ENCODE measurements around the gene THOC2.
"Not testable (repeated sequence)": the region's sequence is repeated elsewhere in the genome, so short reads cannot be mapped to it uniquely, and the experiment has no call there.

THOC2 gene

GRCh38 chrX:123590842-123591486 is 141.9 kb downstream of the THOC2 start:
- no peak for TF ChIP-seq Cebpa-rat (IDR thresholded peaks at IDR 0.05)
- H3K4me1 ChIP-seq: no peaks in the 10 kb centered on the region
- no peaks in the 10 kb centered on the region for H3K9me3 ChIP-seq
- no peak overlapping the region for H3K9ac ChIP-seq
- H3K4me3 ChIP-seq: no peak overlapping the region
- no peak overlapping the region for H3K27ac ChIP-seq
- no peaks in the 10 kb centered on the region for H4K20me1 ChIP-seq
- H3K27me3 ChIP-seq: peaks cover 87% of the 10 kb centered on the region
- H3K36me3 ChIP-seq: no peaks in the 10 kb centered on the region
- no peak overlapping the region for H3K4me2 ChIP-seq

DNA sequence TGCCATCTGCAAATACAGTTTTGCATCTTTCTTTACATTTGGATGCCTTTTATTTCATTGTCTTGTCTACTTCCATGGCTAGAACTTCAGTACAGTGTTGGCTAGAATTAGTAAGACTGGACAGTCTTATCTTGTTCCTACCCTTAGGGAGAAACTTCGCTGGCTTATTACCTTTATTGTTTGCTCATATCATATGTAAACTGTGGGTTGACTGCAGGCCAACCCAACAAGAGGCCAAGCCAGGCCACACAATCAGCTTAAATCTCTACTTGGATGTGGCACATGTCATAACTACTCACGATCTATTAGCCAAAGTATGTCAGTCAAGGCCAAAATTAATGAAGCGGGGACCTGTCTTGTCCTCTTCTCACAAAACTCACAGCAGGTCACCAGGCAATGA is 144.1 kb downstream of the THOC2 start:
- Histone ChIP-seq H3K27ac (no peak overlapping the region), H3K36me3 (no peaks in the 10 kb centered on the region)

DNA sequence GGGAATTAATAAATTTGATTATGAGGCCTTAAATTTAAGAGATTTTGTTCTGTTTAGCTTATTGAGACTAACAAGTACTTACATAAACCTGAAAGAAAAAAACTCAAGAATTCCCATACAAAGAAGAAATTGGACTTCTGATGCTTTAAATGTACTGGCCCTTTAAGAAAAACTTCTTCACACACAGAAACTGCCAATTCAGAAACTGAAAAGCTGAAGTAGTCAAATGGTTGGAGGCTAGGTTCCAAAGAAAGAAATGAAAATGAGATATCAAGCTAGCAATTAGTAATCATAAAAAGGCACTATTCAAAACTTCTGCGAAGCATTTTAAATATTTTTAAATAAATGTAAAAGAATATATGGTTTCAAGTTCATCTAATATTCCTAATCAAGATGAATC is 151.3 kb downstream of the THOC2 start:
- Histone ChIP-seq H3K27ac (no peak overlapping the region), H3K9me3 (no peaks in the 10 kb centered on the region), H4K20me1 (no peaks in the 10 kb centered on the region), H3K36me3 (no peaks in the 10 kb centered on the region), H3K9ac (no peak overlapping the region), H3K4me1 (no peaks in the 10 kb centered on the region), H3K27me3 (peaks cover 49% of the 10 kb centered on the region), H3K4me3 (no peak overlapping the region), H3K4me2 (no peak overlapping the region)
- TF ChIP-seq Cebpa-rat (IDR thresholded peaks at IDR 0.05): no peak

More for the DNA sequence above, 144.1 kb downstream of the THOC2 start:
- H3K9me3 ChIP-seq: no peaks in the 10 kb centered on the region
- H3K4me2 ChIP-seq: no peak overlapping the region
- peaks cover 74% of the 10 kb centered on the region for H3K27me3 ChIP-seq
- no peaks in the 10 kb centered on the region for H4K20me1 ChIP-seq
- no peak for TF ChIP-seq Cebpa-rat (IDR thresholded peaks at IDR 0.05)
- no peak overlapping the region for H3K4me3 ChIP-seq
- H3K9ac ChIP-seq: no peak overlapping the region
- H3K4me1 ChIP-seq: no peaks in the 10 kb centered on the region

DNA sequence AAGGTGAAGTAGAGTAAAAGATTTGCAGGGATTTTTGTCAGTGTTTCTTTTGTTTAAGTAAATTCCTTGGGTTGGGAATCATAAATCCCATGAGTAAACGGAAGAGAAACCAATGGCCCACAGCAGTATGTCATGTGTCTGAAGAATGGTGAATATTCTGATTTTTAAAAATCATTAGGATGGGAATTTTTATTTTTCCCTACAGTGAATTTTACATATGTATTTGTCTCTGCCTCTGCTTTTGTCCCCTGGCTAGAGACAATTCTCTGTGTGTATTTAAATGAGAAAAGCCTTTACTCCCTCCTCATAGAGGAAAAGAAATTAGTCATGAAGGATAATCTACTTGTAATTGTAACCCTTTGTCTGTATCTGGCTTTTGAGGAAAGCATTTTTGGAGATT is 152.1 kb downstream of the THOC2 start:
- H3K4me2 ChIP-seq: no peak overlapping the region

GRCh38 chrX:123574027-123574426 is 158.8 kb downstream of the THOC2 start:
- not testable (repeated sequence) for H3K27ac ChIP-seq, H3K9ac ChIP-seq, H3K4me2 ChIP-seq, H3K36me3 ChIP-seq, H4K20me1 ChIP-seq, H3K4me3 ChIP-seq
- peaks cover 14% of the 10 kb centered on the region for H3K4me1 ChIP-seq
- peaks cover 24% of the 10 kb centered on the region for H3K9me3 ChIP-seq
- H3K27me3 ChIP-seq: peaks cover 69% of the 10 kb centered on the region

More for the DNA sequence above, 152.1 kb downstream of the THOC2 start:
- H4K20me1 ChIP-seq: no peaks in the 10 kb centered on the region
- H3K27ac ChIP-seq: no peak overlapping the region
- no peak overlapping the region for H3K9ac ChIP-seq
- no peaks in the 10 kb centered on the region for H3K9me3 ChIP-seq
- H3K36me3 ChIP-seq: no peaks in the 10 kb centered on the region
- H3K4me3 ChIP-seq: no peak overlapping the region
- peaks cover 45% of the 10 kb centered on the region for H3K27me3 ChIP-seq
- TF ChIP-seq Cebpa-rat (IDR thresholded peaks at IDR 0.05): no peak
- no peaks in the 10 kb centered on the region for H3K4me1 ChIP-seq

DNA sequence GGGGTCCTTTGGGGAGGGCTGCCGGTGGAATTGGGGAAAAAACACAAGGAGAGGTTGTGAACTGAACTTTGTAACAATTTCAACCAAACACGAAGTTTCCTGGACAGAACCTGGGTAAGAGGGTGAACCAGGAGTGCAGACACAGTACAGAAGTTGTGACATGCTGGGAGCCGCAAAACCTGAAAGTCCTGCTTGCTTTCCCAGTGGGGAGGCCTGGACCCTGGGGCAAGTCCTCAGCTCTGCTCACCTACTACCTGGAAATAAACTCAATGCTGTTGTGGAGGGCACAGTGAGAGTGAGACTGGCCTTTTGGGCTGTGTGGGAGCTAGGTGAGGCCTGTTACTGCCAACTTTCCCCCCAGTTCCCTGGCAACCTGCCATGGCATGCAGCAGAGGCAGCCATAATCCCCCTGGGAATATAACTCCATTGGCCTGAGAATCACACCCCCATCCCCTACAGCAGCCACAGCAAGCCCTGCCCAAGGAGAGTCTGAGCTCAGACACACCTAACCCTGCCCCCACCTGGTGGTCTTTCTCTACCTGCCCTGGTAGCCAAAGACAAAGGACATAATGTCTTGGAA is 162.8 kb downstream of the THOC2 start:
- Histone ChIP-seq H3K4me2 (peak overlapping the region; percentile 60), H3K36me3 (no peaks in the 10 kb centered on the region), H3K9me3 (peaks cover 22% of the 10 kb centered on the region), H3K27ac (no peak overlapping the region), H4K20me1 (no peaks in the 10 kb centered on the region), H3K27me3 (peaks cover 51% of the 10 kb centered on the region), H3K4me3 (no peak overlapping the region), H3K9ac (no peak overlapping the region), H3K4me1 (peaks cover 14% of the 10 kb centered on the region)
- TF ChIP-seq Cebpa-rat (IDR thresholded peaks at IDR 0.05): no peak

DNA sequence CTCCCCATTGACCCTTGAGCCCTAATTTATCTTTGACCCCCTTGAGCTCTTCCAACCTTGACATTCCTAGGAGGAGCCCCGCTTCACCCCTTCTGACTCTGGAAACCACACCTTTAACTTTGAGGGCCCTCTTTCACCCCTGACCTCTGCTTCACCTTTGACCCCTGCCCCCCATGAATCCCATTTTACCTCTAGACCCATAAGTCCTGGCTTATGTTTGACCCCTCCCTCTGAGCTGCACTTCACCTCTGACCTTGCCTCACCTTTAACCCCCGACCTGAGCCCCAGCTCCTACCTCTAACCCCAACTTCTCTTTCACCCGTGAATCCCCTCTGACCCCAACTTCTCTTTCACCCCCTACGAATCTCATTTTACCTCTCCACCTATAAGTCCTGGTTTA is 169.7 kb downstream of the THOC2 start:
- Histone ChIP-seq H3K9ac (no peak overlapping the region), H3K36me3 (no peaks in the 10 kb centered on the region), H3K27ac (no peak overlapping the region), H4K20me1 (no peaks in the 10 kb centered on the region), H3K4me3 (no peak overlapping the region), H3K9me3 (peaks cover 3% of the 10 kb centered on the region; the same call in 1 of the 2 replicates), H3K27me3 (peaks cover 49% of the 10 kb centered on the region), H3K4me2 (no peak overlapping the region), H3K4me1 (no peaks in the 10 kb centered on the region)
- TF ChIP-seq Cebpa-rat (IDR thresholded peaks at IDR 0.05): no peak

DNA sequence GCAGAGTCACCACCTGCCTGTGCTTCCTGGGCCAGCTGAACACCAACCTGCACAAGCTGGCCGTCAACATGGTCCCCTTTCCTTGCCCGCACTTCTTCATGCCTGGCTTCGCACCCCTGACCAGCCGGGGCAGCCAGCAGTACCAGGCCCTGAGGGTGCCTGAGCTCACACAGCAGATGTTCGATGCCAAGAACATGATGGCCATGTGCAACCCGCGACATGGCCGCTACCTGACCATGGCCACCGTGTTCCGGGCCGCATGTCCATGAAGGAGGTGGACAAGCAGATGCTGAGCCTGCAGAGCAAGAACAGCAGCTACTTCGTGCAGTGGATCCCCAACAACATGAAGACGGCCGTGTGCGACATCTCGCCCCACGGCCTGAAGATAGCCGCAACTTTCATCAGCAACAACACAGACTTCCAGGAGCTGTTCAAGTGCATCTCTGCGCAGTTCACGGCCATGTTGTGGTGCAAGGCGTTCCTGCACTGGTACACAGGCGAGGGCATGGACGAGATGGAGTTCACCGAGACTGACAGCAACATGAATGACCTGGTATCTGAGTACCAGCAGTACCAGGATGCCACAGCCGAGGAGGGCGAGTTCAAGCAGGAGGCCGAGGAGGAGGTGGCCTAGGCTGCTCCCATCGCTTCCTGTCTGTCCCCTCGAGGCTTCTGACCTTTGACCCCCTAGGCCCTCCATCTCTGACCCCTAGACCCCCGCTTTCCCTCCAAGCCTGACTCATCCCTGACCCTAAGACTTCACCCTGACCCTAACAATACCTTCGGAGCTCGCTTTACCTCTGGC is 170.3 kb downstream of the THOC2 start:
- TF ChIP-seq Cebpa-rat (IDR thresholded peaks at IDR 0.05): no peak
- H3K4me3 ChIP-seq: no peak overlapping the region
- H3K36me3 ChIP-seq: no peaks in the 10 kb centered on the region
- no peak overlapping the region for H3K27ac ChIP-seq
- H3K4me2 ChIP-seq: no peak overlapping the region
- no peaks in the 10 kb centered on the region for H4K20me1 ChIP-seq
- no peak overlapping the region for H3K9ac ChIP-seq
- peaks cover 55% of the 10 kb centered on the region for H3K27me3 ChIP-seq
- no peaks in the 10 kb centered on the region for H3K4me1 ChIP-seq
- H3K9me3 ChIP-seq: no peaks in the 10 kb centered on the region

DNA sequence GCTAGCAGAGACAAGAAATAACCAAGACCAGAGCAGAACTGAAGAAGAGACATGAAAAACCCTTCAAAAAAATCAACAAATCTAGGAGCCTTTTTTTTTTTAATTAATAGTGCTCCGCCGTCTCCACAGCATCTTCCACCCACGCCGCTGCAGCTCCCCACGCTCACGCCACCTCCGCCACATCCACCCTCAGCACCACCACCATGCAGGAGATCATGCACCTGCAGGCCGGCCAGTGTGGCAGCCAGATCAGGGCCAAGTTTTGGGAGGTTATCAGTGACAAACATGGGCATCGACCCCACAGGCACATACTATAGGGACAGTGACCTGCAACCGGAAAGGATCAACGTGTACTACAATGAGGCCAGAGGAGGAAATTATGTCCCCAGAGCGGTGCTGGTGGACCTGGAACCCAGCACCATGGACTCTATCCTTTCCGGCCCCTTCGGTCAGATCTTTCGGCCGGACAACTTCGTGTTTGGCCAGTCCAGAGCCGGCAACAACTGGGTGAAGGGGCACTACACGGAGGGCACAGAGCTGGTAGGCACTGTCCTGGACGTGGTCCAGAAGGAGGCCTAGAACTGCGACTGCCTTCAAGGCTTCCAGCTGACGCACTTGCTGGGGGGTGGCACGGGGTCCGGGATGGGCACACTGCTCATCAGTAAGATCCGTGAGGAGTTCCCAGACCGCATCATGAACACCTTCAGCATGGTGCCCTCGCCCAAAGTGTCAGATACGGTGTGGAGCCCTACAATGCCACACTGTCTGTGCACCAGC is 171.2 kb downstream of the THOC2 start:
- no peak for TF ChIP-seq Cebpa-rat (IDR thresholded peaks at IDR 0.05)
- H3K9me3 ChIP-seq: no peaks in the 10 kb centered on the region
- H3K27ac ChIP-seq: no peak overlapping the region
- H3K4me3 ChIP-seq: no peak overlapping the region
- no peak overlapping the region for H3K4me2 ChIP-seq
- no peaks in the 10 kb centered on the region for H4K20me1 ChIP-seq
- no peaks in the 10 kb centered on the region for H3K36me3 ChIP-seq
- peaks cover 63% of the 10 kb centered on the region for H3K27me3 ChIP-seq
- H3K4me1 ChIP-seq: no peaks in the 10 kb centered on the region
- H3K9ac ChIP-seq: no peak overlapping the region

Measured in BLaER1 (cell line).